ENCODE data around the gene SIGMAR1.
"Not testable (repeated sequence)": the region's sequence is repeated elsewhere in the genome, so short reads cannot be mapped to it uniquely, and the experiment has no call there.

The SIGMAR1 gene

DNA sequence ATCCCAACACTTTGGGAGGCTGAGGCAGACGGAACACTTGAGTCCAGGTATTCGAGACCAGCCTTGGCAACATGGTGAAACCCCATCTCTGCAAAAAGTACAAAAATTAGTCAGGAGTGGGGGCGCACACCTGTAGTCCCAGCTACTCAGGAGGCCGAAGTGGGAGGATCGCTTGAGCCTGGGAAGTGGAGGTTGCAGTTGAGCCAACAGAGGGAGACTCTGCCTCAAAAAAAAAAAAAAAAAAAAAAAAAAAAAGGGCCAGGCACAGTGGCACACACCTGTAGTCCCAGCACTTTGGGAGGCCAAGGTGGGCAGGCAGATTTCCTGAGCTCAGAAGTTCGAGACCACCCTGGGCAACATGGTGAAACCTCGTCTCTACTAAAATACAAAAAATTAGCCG lies 1.7 kb upstream of the SIGMAR1 start:
- H3K27me3 ChIP-seq (ENCODE audit: control insufficient read depth, insufficient read depth, low read length); H3K9me3 ChIP-seq (ENCODE audit: control insufficient read depth, low read length); H3K4me3 ChIP-seq (ENCODE audit: low read length); H3K9ac ChIP-seq (ENCODE audit: low read length); H3K36me3 ChIP-seq (ENCODE audit: control insufficient read depth, insufficient read depth, low read length): not testable (repeated sequence)
- peaks cover 26% of the 10 kb centered on the region for H3K4me1 ChIP-seq (ENCODE audit: control insufficient read depth, insufficient read depth, low read length)

DNA sequence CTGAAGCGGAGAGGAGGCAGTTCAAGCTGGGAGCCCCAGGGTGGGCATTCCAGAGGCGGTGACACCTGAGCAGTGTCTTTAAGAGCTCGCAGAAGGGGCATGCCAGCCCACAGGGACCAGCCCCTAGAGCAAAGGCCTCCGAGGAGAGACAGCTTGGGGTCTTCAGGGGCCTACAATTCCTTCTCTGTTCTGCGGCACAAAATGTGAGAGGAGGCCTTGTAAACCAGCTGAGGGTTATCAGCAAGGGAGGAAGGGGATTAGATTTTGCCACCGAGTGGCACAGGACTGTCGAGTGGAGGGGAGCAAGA lies 505 bp upstream of the SIGMAR1 start:
- peak overlapping the region; percentile 89 for H3K4me3 ChIP-seq (ENCODE audit: low read length)
- H3K27me3 ChIP-seq (ENCODE audit: control insufficient read depth, insufficient read depth, low read length): no peaks in the 10 kb centered on the region
- H3K36me3 ChIP-seq (ENCODE audit: control insufficient read depth, insufficient read depth, low read length): no peaks in the 10 kb centered on the region
- H3K4me1 ChIP-seq (ENCODE audit: control insufficient read depth, insufficient read depth, low read length): peaks cover 26% of the 10 kb centered on the region
- no peaks in the 10 kb centered on the region for H3K9me3 ChIP-seq (ENCODE audit: control insufficient read depth, low read length)
- peak overlapping the region; percentile 99 for H3K9ac ChIP-seq (ENCODE audit: low read length)

DNA sequence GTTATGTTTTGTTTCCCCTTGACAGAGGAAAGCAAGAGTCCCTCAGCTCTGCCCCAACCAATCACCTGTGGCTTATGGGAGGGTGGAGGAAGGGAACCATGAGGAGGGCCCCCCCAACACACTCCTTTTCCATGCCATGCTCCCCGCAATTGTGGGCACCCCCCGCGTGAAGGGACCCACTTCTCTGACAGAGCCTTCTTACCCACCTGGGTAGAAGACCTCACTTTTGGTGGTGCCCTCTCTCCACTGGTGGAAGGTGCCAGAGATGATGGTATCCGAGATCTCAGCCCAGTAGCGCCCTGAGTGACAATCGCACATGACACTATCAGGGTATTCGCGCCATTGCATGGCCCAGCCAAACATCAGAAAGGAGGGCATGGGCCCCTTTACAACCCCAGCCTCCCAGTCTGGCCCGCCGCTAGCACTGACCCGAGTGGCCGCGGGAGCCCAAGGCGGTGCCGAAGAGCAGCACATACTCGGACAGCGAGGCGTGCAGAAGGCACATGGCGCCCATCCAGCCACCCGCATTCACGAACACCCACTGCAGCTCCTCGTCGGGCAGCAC lies 714 bp downstream of the SIGMAR1 start:
- Histone ChIP-seq H3K9ac (ENCODE audit: low read length) (peak overlapping the region; percentile 99), H3K36me3 (ENCODE audit: control insufficient read depth, insufficient read depth, low read length) (no peaks in the 10 kb centered on the region), H3K4me1 (ENCODE audit: control insufficient read depth, insufficient read depth, low read length) (peaks cover 26% of the 10 kb centered on the region), H3K9me3 (ENCODE audit: control insufficient read depth, low read length) (no peaks in the 10 kb centered on the region), H3K4me3 (ENCODE audit: low read length) (peak overlapping the region; percentile 89), H3K27me3 (ENCODE audit: control insufficient read depth, insufficient read depth, low read length) (peaks cover 4% of the 10 kb centered on the region)

DNA sequence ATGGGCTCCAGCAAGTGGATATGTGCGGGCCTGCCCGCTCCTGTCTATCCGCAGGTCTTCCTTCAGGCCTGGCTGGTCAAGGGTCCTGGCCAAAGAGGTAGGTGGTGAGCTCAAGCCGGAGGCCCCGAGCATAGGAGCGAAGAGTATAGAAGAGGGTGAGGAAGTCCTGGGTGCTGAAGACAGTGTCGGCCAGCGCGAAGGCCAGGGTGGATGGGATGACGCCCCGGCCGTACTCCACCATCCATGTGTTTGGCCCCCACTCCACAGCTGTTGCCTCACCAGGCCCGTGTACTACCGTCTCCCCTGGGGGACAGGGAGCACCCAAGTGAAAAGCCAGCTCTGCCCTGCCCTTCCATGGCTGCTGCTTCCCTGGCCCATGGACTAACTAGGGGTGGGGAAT lies 2.0 kb downstream of the SIGMAR1 start:
- Histone ChIP-seq H3K36me3 (ENCODE audit: control insufficient read depth, insufficient read depth, low read length) (no peaks in the 10 kb centered on the region), H3K4me3 (ENCODE audit: low read length) (no peak overlapping the region), H3K27me3 (ENCODE audit: control insufficient read depth, insufficient read depth, low read length) (peaks cover 10% of the 10 kb centered on the region), H3K4me1 (ENCODE audit: control insufficient read depth, insufficient read depth, low read length) (peaks cover 33% of the 10 kb centered on the region), H3K9me3 (ENCODE audit: control insufficient read depth, low read length) (no peaks in the 10 kb centered on the region), H3K9ac (ENCODE audit: low read length) (no peak overlapping the region)

DNA sequence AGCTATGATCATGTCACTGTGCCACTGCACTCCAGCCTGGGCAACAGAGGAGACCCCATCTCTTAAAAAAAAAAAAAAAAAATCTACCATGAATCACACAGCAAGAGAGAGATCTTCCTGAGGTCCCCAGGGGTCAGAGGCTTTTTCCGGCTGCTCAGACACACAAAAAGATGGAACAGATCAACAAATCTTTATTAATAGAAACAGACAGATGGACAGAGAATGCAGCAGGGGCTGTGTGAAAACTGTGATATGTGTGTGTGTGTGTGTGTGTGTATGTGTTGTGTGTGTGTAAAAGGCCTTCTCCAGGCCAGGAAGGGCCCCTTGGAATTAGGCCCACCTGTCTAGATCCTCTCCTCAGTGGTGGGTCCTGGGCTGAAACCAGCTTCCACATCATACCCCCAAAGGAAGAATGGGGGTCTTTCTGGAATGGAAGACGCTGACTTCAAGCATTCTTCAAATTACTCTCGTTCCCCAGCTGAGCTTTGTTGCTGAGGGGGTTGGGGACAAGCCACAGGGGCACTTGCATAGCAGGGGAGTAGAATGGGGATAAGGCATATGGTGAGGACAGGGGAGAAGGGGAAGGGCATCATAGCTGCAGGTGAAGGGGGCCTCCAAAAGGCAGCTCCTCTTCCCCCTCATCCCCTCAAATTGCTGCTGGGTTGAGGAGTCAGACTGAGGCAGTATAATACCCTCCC lies 2.9 kb downstream of the SIGMAR1 start:
- Histone ChIP-seq H3K27me3 (ENCODE audit: control insufficient read depth, insufficient read depth, low read length) (peaks cover 19% of the 10 kb centered on the region), H3K9me3 (ENCODE audit: control insufficient read depth, low read length) (no peaks in the 10 kb centered on the region), H3K9ac (ENCODE audit: low read length) (no peak overlapping the region), H3K4me1 (ENCODE audit: control insufficient read depth, insufficient read depth, low read length) (peaks cover 40% of the 10 kb centered on the region), H3K36me3 (ENCODE audit: control insufficient read depth, insufficient read depth, low read length) (no peaks in the 10 kb centered on the region), H3K4me3 (ENCODE audit: low read length) (no peak overlapping the region)

DNA sequence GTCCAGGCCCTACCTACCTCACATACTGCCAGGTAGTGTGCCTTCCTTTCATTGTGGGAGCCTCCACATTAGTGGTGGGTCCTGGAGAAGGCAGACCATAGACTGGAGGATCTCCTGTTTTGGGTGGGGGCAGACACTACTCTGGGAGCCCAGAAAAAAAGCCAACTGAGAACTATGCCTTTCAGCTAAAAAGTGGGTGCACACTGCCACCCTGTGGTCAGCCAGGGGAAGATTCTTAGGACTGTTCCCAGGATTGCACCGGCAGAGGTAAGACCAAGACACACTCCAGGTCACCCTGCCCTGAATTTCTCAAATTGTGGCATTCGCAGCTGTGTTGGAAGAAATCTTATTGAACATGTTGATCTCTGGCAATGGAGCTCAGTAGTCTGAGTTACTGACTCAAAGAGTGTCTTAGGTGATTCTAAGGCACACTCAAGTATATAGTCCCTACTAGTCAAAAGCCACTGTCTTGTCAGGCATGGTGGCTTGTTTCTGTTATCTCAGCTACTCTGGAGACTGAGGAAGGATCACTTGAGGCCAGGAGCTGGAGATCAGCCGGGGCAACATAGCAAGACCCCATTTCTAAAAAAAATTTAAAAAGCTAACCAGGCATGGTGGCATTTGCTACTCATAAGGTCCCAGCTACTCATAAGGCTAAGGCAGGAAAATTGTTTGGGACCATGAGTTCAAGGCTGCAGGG lies 3.6 kb downstream of the SIGMAR1 start:
- peaks cover 26% of the 10 kb centered on the region for H3K27me3 ChIP-seq (ENCODE audit: control insufficient read depth, insufficient read depth, low read length)
- H3K36me3 ChIP-seq (ENCODE audit: control insufficient read depth, insufficient read depth, low read length): no peaks in the 10 kb centered on the region
- peaks cover 40% of the 10 kb centered on the region for H3K4me1 ChIP-seq (ENCODE audit: control insufficient read depth, insufficient read depth, low read length)
- no peaks in the 10 kb centered on the region for H3K9me3 ChIP-seq (ENCODE audit: control insufficient read depth, low read length)
- H3K9ac ChIP-seq (ENCODE audit: low read length): no peak overlapping the region
- no peak overlapping the region for H3K4me3 ChIP-seq (ENCODE audit: low read length)

DNA sequence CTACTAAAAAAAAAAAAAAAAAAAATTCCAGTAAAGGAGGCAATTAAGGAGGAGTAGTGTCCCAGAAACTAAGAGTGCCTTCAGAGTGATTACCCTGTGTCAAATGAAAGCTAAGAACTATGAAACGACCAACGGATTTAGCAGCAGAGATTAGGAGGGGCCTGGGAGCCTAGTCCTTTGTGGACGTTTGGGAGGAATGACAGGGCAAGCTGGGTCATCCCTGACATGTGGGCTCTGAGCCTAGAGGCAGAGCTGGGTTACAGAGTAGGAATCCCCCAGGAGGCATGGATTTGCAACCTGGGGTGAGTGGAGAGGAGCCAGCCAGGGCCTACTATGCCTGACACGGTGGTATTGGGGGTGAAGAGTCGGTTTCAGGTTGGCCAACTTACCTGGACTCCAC lies 4.4 kb downstream of the SIGMAR1 start:
- Histone ChIP-seq H3K9me3 (ENCODE audit: control insufficient read depth, low read length) (no peaks in the 10 kb centered on the region), H3K36me3 (ENCODE audit: control insufficient read depth, insufficient read depth, low read length) (no peaks in the 10 kb centered on the region), H3K9ac (ENCODE audit: low read length) (no peak overlapping the region), H3K27me3 (ENCODE audit: control insufficient read depth, insufficient read depth, low read length) (peaks cover 33% of the 10 kb centered on the region), H3K4me3 (ENCODE audit: low read length) (no peak overlapping the region), H3K4me1 (ENCODE audit: control insufficient read depth, insufficient read depth, low read length) (peaks cover 38% of the 10 kb centered on the region)

DNA sequence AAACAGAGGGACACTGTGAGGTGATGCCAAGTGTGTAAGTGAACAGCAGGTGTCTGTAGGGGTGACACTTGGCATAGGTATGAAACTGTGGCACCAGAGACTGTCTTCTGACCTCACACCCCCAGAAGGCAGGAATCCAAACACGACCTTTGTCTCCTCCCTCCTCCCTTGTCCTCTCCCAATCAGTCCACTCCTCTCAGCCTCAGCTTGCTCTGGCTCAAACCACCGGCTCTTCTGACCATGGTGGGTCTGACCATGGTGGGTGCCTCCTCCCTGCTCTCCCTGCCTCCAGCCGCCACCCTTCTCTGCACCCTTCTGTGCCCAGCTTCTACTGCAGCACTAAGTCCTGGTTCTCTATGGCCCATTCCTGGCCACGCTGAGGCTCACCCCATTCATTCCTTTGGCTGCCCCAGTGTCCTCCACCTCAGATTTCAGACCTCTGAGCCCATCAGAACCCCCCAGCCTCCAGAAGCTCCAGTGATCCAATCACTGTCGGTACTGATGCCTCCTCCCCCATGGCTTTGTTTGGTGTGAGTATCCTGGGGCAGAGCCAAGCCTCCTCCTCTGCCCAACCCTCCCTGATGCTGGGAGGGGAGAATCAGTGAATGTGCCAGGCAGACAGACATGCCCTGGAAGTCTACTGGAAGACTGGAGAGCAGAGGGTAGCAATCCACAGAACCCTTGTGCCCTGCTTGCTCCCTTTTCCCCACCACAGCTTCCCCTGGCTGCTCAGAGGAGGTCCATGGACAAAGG lies 7.0 kb downstream of the SIGMAR1 start:
- H3K27me3 ChIP-seq (ENCODE audit: control insufficient read depth, insufficient read depth, low read length): peaks cover 59% of the 10 kb centered on the region
- no peak overlapping the region for H3K4me3 ChIP-seq (ENCODE audit: low read length)
- no peak overlapping the region for H3K9ac ChIP-seq (ENCODE audit: low read length)
- H3K4me1 ChIP-seq (ENCODE audit: control insufficient read depth, insufficient read depth, low read length): peaks cover 23% of the 10 kb centered on the region
- H3K36me3 ChIP-seq (ENCODE audit: control insufficient read depth, insufficient read depth, low read length): no peaks in the 10 kb centered on the region
- H3K9me3 ChIP-seq (ENCODE audit: control insufficient read depth, low read length): no peaks in the 10 kb centered on the region

DNA sequence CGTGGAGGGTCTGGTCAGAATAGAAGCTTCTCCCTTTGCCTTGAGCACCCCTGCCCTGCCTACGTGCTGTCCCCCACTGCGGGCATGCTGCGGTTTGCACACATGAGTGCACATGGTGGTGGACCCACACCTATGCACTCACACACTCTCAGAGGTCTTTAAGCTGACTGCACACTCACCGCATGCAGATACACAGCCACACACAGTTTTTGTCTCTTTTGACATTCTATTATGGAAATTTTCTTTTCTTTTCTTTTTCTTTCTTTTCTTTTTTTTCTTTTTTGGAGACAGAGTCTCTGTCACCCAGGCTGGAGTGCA lies 8.1 kb downstream of the SIGMAR1 start:
- H3K4me3 ChIP-seq (ENCODE audit: low read length): no peak overlapping the region
- no peaks in the 10 kb centered on the region for H3K36me3 ChIP-seq (ENCODE audit: control insufficient read depth, insufficient read depth, low read length)
- H3K9me3 ChIP-seq (ENCODE audit: control insufficient read depth, low read length): no peaks in the 10 kb centered on the region
- peaks cover 22% of the 10 kb centered on the region for H3K4me1 ChIP-seq (ENCODE audit: control insufficient read depth, insufficient read depth, low read length)
- H3K9ac ChIP-seq (ENCODE audit: low read length): no peak overlapping the region
- peaks cover 69% of the 10 kb centered on the region for H3K27me3 ChIP-seq (ENCODE audit: control insufficient read depth, insufficient read depth, low read length)

DNA sequence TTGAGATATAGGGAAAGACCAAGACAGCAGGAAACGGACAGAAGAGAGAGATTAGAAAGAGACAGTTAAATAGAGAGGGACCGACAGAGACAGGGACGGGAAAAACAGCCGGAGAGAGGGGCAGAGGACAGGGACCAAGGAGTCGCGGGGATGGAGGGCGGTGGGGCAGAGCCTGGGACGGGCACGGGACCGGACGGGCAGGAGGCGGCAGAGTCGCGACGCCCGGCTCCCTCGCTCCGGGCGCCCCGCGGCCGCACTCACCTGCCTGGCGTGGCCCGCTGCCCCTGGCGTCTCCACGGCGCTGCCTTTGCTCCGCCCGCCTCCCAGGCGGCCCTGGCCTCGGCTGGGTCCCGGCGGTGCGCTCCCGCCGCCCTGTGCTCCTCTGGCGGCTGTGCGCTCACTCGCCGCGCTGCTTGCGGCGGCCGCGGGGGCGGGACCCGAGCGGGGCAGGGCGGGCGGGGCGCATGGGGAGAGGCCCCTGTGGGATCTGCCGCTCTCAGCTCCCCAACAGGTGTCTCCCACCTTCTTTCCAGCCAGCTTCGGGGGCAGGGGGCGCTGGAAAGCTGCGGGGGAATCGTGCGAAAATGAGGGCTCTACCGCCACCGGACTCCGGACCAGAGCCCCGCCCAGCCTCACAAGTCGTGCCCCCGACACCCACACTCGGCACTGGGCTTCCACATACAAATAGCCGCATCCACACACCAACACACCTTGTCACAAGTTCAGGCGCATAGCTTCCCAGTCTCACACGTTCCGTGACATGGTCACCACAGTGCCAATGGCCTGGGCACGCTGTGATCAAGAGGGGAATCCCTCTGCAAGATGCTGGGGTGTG lies 8.7 kb downstream of the SIGMAR1 start, which contains the start of gene ARID3C:
Gene ARID3C, minus strand, starts transcription at position 411 of the 835 bp plus-strand sequence. CDS start 1,052 bp downstream, outside the sequence.
- Histone ChIP-seq H3K36me3 (ENCODE audit: control insufficient read depth, insufficient read depth, low read length) (no peaks in the 10 kb centered on the region), H3K4me1 (ENCODE audit: control insufficient read depth, insufficient read depth, low read length) (peaks cover 22% of the 10 kb centered on the region), H3K27me3 (ENCODE audit: control insufficient read depth, insufficient read depth, low read length) (peaks cover 75% of the 10 kb centered on the region), H3K9me3 (ENCODE audit: control insufficient read depth, low read length) (no peaks in the 10 kb centered on the region), H3K9ac (ENCODE audit: low read length) (no peak within 1 kb of the TSS), H3K4me3 (ENCODE audit: low read length) (no peak within 1 kb of the TSS)

DNA sequence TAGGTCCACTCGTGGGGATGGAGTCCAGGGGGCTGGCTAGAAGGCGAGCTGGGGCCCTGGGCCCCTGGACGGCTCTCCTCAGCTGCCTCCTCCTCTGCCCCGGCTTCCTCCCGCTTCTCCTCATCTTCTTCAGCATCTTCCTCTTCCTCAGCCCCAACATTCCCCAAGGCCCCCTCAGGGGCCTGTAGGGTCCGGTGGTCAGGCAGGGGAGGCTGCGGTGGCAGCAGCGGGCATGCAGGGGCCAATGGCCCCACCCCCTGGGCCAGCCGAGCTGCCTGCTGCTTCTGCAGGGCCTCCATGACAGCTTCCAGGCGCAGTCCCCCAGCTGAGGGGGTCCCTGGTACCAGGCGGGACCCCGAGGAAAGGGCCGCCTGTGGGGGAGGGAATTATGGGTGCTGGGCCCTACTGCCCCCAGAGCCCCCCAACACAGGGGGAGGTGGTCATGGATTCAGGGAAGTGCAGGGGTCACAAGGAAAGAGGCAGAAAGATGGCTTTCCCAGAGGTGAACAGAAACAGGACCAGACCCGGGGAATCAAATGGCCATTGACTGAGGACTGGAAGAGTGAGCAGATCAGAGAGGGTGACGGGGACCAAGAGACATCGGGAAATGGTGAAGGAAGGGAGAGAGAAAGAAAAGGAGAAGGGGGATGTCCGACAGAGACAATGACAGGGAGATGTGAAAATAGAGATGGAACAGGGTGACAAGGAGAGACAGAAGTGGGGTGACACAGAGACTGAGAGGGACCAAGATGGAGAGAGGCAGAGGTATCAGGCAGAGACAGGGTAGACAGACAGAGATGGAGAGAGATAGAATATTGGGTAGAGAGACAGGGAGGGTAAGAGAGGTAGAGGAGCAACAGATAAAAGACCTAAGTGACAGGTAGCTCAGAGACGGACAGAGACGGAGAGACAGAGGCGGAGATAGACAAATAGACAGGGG lies 9.6 kb downstream of the SIGMAR1 start:
- H3K9ac ChIP-seq (ENCODE audit: low read length): no peak overlapping the region
- no peaks in the 10 kb centered on the region for H3K9me3 ChIP-seq (ENCODE audit: control insufficient read depth, low read length)
- H3K4me1 ChIP-seq (ENCODE audit: control insufficient read depth, insufficient read depth, low read length): peaks cover 22% of the 10 kb centered on the region
- H3K36me3 ChIP-seq (ENCODE audit: control insufficient read depth, insufficient read depth, low read length): no peaks in the 10 kb centered on the region
- H3K27me3 ChIP-seq (ENCODE audit: control insufficient read depth, insufficient read depth, low read length): peaks cover 84% of the 10 kb centered on the region
- no peak overlapping the region for H3K4me3 ChIP-seq (ENCODE audit: low read length)

Measured in mucosa of stomach (tissue), 1 donor.